KBM-7 (cell line): Measurements from ENCODE around the gene HS6ST2.

ENCODE experiments used
- DNase-seq: peaks from one replicate; pipeline ENCODE4 v3.0.0-alpha.2; 2015
- in situ Hi-C: fragments of 300-500 bp; cut with MboI; formaldehyde crosslinking; loops from 2 replicates; pipeline ENCODE4 v1.14.3; 2020; ENCODE audit warnings: low sequenced_read_pairs, low pct_unique_long_range_greater_than_20kb, mixed read lengths

The HS6ST2 gene

DNA sequence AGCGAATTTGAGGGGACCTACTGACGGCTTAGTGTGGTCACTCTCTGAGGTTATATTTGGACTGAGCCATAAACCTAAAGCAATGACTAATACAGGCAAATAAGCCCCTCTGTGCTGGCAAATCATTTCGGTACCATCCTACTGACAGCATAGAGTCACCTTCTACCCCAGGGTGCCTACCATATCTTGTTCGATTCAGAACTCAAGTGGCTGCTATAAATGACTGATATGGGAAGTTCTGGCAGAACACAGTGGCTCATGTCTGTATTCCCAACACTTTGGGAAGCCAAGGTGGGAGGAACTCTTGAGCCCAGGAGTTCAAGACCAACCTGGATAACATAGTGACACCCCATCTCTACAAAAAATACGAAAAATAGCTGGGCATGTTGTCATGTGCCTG, 243.5 kb downstream of the HS6ST2 start:
- in situ Hi-C loops: no loop called here
- no peak for DNase-seq

DNA sequence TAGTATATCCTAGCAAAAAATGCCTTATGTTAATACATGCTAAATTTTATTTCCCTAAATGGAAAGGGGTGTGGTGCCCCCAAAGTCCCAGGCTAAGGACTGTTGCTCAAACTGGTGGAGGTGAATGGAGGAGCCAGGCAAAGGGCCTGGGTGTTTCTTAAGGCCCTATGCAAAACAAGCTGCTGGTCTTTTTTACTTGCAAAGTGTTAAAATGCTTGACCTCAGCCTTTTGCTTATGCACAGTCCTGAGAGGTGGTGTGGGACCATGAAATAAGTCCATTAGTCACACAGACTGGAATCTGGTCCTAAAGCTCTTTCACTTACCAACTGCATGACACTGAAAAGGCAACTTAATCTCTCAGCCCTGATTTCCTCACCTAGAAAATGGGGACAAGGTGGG, 246.1 kb downstream of the HS6ST2 start:
- in situ Hi-C loops: no loop called here
- no peak for DNase-seq

DNA sequence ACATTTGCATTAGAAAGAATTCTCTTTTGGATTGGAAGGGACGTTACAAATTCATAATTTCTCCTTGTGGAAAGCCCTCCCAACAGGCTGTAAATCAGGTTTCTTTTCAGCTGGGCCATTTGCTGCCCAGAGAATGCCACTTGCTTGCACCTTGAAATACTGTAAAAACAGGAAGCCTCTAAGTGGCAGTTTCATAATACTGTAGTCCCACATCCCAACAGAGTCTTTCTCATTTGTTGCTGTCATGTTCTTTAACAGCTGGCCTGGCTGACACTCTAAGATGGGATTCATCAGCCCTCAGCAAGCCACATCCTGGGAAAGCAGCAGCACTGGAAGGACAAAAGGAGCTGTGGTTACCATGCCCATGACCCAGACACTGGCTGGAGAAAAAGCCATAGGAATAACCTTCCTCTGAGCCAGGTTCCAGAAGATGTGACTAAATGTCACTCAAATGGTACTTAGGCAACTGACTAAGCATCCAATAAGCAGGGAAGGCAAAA, 247.7 kb downstream of the HS6ST2 start:
- DNase-seq: no peak
- in situ Hi-C loops: no loop called here

DNA sequence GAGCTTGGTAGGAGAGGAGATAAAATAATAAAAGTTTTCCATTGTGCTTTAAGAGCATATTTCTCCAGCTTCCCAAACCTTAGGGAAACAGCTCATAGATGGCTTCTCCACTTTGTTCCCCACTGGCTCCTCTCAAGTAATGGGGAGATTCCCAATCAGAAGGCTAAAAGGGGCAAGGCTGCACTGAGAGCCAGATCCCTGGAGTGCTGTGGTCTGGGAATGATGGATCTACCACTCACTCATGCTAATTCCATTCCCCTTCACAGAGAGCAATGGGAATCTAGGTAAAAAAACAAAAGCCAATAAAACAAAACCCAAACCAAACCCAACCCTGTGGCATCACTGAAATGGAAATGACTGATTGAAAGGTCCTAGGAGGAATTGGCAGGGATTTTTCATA, 249.9 kb downstream of the HS6ST2 start:
- in situ Hi-C loops: no loop called here

DNA sequence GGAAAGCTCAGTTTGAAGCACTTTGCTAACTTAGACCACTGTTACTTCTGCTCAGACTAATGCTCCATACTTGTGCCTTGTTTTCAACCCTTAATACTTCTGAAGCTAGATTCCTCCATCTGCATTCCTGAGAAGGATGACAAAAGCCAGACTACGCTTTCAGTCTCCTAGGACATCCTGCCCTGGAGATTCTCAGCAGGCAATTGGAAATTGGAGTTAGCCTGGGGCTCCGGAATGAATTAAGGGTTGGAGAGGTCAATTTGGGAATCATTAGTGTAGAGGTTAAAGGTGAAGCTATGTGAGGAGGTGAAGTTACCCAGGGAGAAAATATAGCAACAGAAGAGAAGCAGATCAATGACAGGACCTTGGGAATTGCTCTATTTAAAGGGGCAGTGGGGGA, 253.7 kb downstream of the HS6ST2 start:
- in situ Hi-C loops: no loop called here
- DNase-seq: no peak

More for the DNA sequence above, 249.9 kb downstream of the HS6ST2 start:
- no peak for DNase-seq

DNA sequence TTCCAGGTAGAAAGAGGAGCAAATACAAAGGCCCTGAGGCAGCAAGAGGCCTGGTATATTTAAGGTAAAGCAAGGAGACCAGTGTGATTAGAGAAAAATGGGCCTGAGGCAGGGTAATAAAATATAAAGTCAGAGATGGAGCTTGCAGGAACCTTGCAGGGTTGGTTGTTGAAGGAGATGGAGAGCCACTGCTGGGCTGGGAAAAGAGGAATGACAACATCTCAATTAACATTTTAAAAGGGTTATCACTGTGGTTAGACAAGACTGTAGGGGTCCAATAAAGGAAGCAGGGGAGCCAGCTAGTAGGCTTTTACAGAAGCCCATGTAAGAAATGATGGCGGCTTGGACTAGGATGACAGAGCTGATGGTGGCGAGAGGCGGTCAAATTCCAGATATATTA, 264.0 kb downstream of the HS6ST2 start:
- in situ Hi-C loops: no loop called here
- DNase-seq: no peak

DNA sequence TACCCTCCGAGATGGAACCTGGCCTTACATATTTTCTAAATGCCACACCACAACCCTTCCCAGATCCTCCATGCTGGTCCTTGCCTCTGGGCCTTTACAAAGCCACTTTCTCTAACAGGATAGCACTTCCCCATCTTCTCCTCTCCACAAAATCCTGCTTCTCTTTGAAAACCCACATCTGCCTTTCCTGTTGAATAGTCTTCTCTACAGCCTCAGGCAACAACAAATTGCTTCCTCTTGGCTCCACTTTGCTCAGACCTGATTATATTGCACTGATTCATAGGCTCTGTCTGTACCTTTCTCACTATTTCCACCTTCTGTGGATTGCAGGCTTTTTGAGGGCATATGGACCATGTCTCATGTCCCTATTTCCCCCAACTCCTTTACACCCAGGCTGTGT, 265.9 kb downstream of the HS6ST2 start:
- in situ Hi-C loops: no loop called here
- no peak for DNase-seq

DNA sequence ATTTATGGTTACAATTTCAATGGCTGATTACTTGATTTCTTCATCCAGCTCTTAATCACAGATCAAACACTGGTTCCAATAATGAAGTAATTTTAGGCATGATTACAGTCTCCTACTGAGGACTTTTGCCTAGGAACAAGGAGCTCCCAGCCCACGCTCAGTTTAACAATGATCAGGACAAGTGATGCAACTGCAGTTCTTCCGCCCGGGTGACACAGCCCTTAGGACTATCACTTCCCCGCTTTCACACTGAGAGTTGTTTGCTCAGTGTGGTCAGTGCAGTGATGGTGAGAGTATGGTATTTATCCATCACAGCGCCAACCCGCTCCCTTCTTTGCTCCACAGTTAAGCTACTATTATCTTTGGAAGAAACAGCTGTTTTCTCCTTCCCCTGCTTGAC, 266.4 kb downstream of the HS6ST2 start:
- no peak for DNase-seq
- in situ Hi-C loops: no loop called here

DNA sequence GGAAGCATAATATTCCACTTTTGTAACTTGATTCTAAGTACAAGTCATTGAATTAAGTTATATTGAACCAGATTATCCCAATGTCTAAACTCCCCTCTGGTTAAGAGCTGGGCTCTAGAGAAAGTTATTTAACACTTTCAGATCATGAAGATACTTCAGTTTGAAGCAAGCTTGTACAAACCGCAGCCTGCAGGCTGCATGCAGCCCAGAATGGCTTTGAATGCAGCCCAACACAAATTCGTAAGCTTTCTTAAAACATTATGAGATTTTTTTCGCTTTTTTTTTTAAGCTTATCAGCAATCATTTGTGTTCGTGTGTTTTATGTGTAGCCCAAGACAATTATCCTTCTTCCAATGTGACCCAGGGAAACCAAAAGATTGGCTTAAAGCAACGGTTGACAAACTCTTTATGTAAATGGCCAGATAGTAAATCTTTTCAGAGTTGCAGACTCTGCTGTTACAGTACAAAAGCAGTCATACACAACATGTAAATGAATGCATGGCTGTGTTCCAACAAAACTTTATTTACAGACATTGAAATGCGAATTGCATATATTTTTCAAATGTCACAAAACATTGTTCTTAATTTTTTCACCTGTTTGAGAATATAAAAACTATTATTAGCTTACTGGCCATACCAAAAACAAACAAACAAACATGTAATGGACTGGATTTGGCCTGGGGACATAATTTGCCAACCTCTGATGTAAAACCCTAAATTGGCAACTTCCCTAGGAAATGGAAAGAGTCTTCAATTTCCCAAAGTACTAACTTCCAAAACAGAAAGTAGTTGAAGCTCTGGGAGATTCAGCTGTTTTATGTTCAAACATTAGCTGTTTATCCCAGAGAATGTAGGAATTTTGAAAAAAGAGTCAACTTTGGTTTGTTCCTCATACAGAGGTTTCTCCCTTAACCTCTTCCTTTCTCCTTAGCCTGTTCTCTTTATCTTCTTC, 268.5 kb downstream of the HS6ST2 start:
- in situ Hi-C loops: no loop called here
- DNase-seq: no peak

DNA sequence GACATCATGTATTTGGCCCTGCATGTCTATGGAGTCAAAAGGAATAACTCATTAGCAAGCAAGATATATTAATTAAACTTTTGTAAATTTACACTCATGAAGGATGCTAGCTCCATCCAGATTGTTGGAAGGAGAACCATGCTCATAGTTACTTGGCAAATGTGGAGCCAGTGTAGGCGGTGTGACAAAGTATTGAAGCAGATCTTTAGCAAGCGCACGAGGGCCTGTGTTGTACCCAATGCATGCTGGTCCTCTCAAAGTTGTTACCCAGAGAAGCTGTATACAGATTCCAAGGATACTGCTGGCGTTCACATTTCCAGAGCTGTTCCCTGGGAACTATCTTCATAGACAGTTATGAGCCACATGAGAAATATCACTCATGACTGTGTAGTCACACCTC, 273.2 kb downstream of the HS6ST2 start:
- in situ Hi-C loops: no loop called here

DNA sequence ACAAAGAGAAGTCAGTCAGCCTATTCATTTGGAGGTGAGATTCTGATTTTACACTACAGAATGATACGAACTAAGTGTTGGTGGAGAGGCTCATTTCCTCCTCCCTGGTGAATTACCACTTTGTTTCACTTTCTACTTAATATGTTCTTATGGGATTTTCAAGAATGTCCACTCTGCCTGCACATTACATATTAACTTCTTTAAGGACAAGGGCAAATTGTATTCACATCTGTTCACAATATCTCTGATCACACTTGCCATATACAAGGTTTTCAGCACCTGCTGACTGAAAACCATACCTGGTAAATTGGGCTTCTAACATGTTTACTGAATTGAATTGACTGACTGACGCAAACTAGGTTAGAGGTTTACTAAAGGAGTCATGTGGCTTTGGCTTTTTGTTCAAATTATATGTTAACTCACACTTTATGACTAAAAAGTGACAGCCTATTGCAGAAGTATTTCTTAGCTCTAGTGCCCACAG, 281.2 kb downstream of the HS6ST2 start:
- in situ Hi-C loops: no loop called here
- DNase-seq: no peak

More for the DNA sequence above, 273.2 kb downstream of the HS6ST2 start:
- DNase-seq: no peak

DNA sequence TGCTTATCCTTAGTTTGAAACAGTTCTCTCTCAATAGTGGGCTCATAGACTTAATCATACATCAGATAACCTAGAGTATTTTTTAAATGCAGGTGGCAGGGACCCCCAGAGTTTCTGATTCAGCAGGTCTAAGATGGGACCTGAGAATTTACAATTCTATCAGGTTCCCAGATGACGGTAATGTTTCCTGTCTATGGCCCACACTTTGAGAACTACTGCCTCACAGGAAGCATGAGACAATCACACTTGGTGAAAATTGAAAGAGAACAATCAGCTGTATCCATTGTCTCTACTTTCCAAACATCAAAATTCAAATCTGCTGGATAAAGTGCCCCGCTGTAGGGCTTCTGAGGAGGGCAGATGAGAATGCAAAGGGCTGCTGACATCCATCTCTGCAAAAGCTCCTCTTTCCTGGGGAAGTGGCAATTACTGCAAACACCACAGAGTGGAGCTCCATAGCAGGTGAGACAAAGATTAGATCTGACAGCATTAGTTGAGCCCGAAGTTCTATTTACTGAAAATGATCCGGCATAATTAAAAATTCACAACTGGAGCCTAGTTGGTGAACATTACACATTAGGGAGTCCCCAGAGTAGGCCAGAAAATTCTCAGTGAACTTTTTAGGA, 281.8 kb downstream of the HS6ST2 start:
- no peak for DNase-seq
- in situ Hi-C loops: no loop called here

DNA sequence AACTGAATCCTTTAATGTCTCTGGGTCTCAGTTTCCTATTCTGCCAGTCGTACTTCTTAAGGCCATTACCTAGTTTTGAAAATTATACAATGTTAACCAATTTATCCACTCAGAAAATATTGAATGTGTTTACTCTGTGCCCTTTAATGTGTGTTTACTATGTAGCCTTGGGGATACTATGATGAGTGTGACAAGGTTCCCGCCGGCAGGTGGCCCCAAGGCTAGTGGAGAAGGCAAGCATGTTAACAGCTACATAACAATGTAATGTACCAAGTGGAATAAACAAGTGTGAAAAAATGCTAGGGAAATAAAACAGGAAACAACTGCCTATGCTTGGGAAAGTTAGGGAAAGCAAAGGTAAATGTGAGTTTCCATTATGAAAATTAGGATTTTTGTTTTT, 282.3 kb downstream of the HS6ST2 start:
- in situ Hi-C loops: no loop called here
- no peak for DNase-seq

DNA sequence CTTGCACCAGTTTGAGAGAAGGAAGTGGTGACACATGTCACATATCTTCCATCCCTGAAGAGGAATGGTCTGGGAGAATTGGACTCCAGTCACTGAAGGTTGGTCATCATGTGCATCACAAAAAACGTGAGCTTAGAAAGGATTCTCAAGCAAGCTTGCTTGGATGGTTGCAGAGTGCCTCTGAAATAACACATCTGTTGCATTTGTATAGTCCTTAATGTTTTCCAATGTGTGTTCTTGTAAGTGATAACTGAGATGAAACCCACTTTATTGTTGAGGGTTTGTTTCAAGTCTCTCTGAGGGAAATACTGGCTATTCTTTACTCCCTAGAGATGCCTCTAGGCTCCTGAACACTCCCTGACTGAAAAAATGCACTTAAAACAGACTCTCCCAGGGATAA, 285.1 kb downstream of the HS6ST2 start:
- in situ Hi-C loops: no loop called here
- DNase-seq: no peak

DNA sequence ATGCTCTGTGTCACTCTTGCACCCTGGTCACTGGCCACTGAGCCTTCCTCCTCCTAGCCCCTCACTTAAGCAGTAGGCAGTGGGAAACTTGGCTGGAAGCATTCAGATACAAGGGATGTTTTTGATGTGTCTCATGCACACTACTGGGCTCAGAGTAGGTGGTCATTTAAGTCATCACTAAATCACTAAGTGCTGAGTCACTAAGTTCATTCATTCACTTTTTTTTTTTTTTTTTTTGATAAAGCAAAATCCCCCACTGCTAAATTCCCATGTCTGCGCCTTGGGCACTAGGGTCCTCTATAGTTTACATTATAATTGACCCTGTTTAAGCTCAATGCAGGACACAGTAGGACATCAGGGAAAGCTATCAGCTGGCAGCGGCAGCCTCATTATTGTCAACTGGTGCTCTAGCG, 287.2 kb downstream of the HS6ST2 start:
- DNase-seq: no peak
- in situ Hi-C loops: no loop called here

DNA sequence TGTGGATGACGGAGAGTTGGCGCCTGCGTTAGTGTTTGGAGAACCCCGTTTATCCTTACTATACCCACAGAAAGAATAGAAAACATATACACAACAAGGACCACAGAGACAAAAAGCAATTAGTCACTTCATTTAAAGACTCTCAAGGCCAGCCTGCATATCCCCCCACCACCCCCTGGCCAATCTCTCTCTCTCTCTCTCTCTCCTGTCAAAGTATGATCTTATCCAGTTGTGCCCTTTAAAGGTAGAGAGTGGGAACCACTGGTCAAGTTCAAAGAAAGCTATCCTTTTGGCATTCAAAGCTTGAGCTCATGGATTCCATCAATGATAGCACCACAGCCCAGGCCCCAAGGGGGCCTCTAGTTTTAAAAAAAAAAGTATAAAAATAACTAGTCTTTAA, 289.3 kb downstream of the HS6ST2 start:
- in situ Hi-C loops: no loop called here
- DNase-seq: no peak

DNA sequence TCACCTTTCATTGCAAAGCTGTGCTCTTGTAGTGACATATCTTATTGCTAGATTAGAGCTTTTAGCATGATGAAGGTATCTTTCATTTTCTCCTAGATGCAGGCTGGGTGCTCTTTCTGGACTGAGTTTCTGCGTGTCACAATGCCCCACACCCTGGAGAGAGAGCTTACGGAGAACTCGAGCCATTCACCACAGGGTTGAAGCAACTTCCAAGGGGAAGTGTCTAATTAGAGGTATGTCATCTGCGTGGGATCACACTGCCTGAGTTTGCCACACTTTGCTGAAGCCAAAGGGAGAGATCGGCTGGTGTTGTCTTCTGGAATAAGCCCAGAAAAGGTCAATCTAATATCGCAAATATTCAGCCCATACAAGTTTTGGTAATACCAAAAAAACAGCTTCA, 290.3 kb downstream of the HS6ST2 start:
- in situ Hi-C loops: no loop called here
- DNase-seq: no peak

DNA sequence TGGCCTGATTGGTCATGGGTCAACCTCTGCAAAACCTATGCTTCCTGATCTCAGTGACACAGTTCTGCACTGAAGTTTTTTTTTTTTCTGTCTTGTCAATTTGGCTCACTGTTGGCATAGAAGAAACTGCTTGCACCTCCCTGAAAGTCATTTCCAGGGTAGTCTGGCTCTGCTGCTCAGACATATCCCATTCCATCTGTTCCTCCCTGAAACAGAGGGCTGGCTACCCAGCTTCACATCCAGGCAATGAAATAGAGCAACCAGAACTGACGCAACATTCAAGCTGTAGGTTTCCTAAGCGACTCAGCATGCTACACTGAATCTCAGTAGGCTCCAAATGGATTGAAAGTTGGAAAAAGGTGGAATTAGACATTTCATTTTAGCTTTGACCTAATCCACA, 292.8 kb downstream of the HS6ST2 start:
- no peak for DNase-seq
- in situ Hi-C loops: no loop called here

DNA sequence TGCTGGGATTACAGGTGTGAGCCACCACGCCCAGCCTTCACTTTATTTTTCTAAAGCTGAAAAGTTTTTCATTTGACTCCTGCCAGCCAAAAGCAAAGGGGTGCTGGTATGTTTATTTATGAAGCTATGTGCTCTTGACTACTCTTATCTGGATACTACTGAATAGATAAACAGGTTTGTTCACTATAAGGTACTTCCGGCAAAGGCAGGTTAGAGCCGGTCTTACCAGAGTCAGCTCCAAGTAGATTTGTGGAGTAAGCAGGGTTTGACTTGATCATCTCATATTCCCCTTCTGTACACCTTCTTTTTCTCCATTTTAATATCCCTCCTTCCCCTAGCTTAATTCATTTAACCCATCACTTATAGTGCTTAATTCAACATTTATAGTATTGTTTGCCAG, 294.2 kb downstream of the HS6ST2 start:
- DNase-seq: no peak
- in situ Hi-C loops: no loop called here

DNA sequence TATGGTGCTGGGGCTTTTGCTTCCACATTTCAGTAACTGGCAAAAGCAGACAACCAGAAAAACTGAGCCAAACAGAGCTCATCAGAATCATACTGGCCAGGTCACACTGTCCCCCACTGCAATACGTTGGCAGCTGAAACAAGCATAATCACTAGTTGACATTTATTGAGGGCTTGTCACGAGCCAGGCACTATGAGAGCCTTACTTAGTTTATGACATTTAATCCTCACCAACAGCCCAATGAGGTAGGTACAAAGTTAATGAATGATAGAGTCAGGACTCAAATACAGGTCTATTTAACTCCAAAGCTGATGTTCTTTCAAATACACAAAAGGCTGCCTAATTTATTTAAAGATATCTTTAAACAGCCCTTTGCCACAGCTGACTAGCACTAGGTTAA, 295.6 kb downstream of the HS6ST2 start:
- no peak for DNase-seq
- in situ Hi-C loops: no loop called here
